Astrocyte (in vitro differentiated cells and primary cell): ENCODE data around the gene MVP. TPM values are rescaled to one million over a fixed set of nuclear protein-coding genes. Genes with fewer than 3 reads are reported as not detected.

Source experiments
- DNase-seq: peaks from one replicate; pipeline ENCODE4 v3.0.0-alpha.2; 2010; ENCODE audit warnings: low read depth
- FAIRE-seq: peaks from 2 replicates; lab custom pipeline; 2011; peaks lifted over from hg19 to GRCh38; lab: Jason Lieb, UNC
- H2AFZ ChIP-seq: 2 replicates; pipeline ENCODE4 v1.6.0; 2012; ENCODE audit warnings: low read depth, low read length, inconsistent platforms
- H3K27ac ChIP-seq: 2 replicates; pipeline ENCODE4 v1.5.1; 2011; ENCODE audit warnings: low read depth, low read length, inconsistent platforms
- H3K27me3 ChIP-seq: 2 replicates; pipeline ENCODE4 v1.6.0; 2011; ENCODE audit warnings: low read length, inconsistent platforms; ENCODE audit not compliant: insufficient read depth
- H3K36me3 ChIP-seq: 2 replicates; pipeline ENCODE4 v1.5.1; 2011; ENCODE audit warnings: low read length, inconsistent platforms; ENCODE audit not compliant: insufficient read depth
- H3K4me1 ChIP-seq: 2 replicates; pipeline ENCODE4 v1.5.1; 2011; ENCODE audit warnings: low read length, inconsistent platforms; ENCODE audit not compliant: insufficient read depth
- H3K4me2 ChIP-seq: 2 replicates; pipeline ENCODE4 v1.6.0; 2012; ENCODE audit warnings: low read length, inconsistent platforms
- H3K4me3 ChIP-seq: 2 replicates; pipeline ENCODE4 v1.5.1; 2011; ENCODE audit warnings: low read depth, mild to moderate bottlenecking, low read length, inconsistent platforms; ENCODE audit not compliant: insufficient read depth
- H3K79me2 ChIP-seq: 2 replicates; pipeline ENCODE4 v1.6.0; 2012; ENCODE audit warnings: mild to moderate bottlenecking, low read length, inconsistent platforms; ENCODE audit not compliant: insufficient read depth
- H3K9ac ChIP-seq: 2 replicates; pipeline ENCODE4 v1.6.0; 2012; ENCODE audit warnings: mild to moderate bottlenecking, low read length, inconsistent platforms
- H3K9me3 ChIP-seq: 2 replicates; pipeline ENCODE4 v1.5.1; 2012; ENCODE audit warnings: low read depth, mild to moderate bottlenecking, low read length, inconsistent platforms; ENCODE audit not compliant: insufficient read depth
- H4K20me1 ChIP-seq: 2 replicates; pipeline ENCODE4 v1.6.0; 2012; ENCODE audit warnings: low read length, inconsistent platforms; ENCODE audit not compliant: insufficient read depth
- H3K27ac Mint-ChIP-seq: one replicate; pipeline ENCODE4 v1.8.0; 2021; ENCODE audit warnings: mild to moderate bottlenecking, mixed read lengths; ENCODE audit not compliant: unreplicated experiment
- H3K27me3 Mint-ChIP-seq: one replicate; pipeline ENCODE4 v1.8.0; 2021; ENCODE audit warnings: low read depth, mixed read lengths; ENCODE audit not compliant: unreplicated experiment
- H3K36me3 Mint-ChIP-seq: one replicate; pipeline ENCODE4 v1.8.0; 2021; ENCODE audit warnings: low read depth, mixed read lengths; ENCODE audit not compliant: unreplicated experiment
- H3K4me1 Mint-ChIP-seq: one replicate; pipeline ENCODE4 v1.8.0; 2021; ENCODE audit warnings: low read depth, mixed read lengths; ENCODE audit not compliant: unreplicated experiment
- H3K4me3 Mint-ChIP-seq: one replicate; pipeline ENCODE4 v1.8.0; 2021; ENCODE audit warnings: mild to moderate bottlenecking, moderate library complexity, mixed read lengths; ENCODE audit not compliant: unreplicated experiment
- H3K9me3 Mint-ChIP-seq: one replicate; pipeline ENCODE4 v1.8.0; 2021; ENCODE audit warnings: mild to moderate bottlenecking, mixed read lengths; ENCODE audit not compliant: unreplicated experiment
- CTCF ChIP-seq: IDR thresholded peaks from 2 replicates; pipeline ENCODE4 v1.5.1; 2011; ENCODE audit warnings: low read depth, mild to moderate bottlenecking, inconsistent platforms, low read length, moderate library complexity; ENCODE audit not compliant: insufficient read depth
- EZH2 ChIP-seq: IDR thresholded peaks from 2 replicates; pipeline ENCODE4 v1.6.1; 2012; ENCODE audit warnings: mild to moderate bottlenecking, low read length, inconsistent platforms; ENCODE audit not compliant: insufficient read depth
- total RNA-seq: library from RNA; stranded (reverse); gene quantifications from 2 replicates; pipeline ENCODE4 v1.2.1, GENCODE V29; 2021

Gene MVP
- total RNA-seq, 1 donor from 2014 or later: 38.7 TPM

DNA sequence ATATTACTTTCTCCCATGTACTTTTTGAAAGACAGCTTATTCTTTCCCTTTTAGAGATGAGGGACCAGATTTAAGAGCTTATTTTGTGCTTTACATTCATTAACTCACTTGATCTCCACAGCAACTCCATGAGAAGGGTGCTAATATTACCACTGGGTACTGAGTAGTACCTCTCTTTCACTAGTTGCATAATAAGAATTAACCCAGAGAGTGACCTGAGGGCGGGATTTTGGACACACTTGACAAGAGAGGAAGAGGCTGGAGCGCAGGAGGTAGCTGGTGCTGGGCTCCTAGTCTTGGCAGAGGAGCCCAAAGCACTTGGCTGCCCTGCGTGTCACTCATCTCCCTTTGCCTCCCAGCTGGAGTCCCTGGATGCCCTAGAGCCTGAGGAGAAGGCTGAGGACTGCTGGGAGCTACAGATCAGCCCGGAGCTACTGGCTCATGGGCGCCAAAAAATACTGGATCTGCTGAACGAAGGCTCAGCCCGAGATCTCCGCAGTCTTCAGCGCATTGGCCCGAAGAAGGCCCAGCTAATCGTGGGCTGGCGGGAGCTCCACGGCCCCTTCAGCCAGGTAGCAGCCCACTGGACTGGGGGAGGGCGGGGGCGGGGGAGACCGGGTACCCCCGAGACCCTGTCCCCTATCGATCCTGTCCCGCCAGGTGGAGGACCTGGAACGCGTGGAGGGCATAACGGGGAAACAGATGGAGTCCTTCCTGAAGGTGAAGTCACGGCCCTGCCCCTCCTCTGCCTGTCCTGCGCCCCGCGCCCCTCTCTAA lies 15.6 kb upstream of the MVP start:
- Mint-ChIP-seq H3K4me3 (peak overlapping the region; percentile 98), H3K4me1 (peaks cover 15% of the 10 kb centered on the region), H3K27ac (peak overlapping the region; percentile 98), H3K27me3 (no peaks in the 10 kb centered on the region), H3K36me3 (peaks cover 14% of the 10 kb centered on the region), H3K9me3 (no peaks in the 10 kb centered on the region)
- TF ChIP-seq EZH2 (no peak), CTCF (no peak)
- H3K27me3 ChIP-seq: no peaks in the 10 kb centered on the region
- peaks cover 25% of the 10 kb centered on the region for H3K79me2 ChIP-seq
- H3K9me3 ChIP-seq: no peaks in the 10 kb centered on the region
- H3K9ac ChIP-seq: peak overlapping the region; percentile 94
- DNase-seq: no peak
- peak overlapping the region; percentile 96 for H3K4me2 ChIP-seq
- H4K20me1 ChIP-seq: peaks cover 17% of the 10 kb centered on the region
- peak overlapping the region; percentile 79 for H2AFZ ChIP-seq
- H3K4me1 ChIP-seq: peaks cover 21% of the 10 kb centered on the region
- peaks cover 11% of the 10 kb centered on the region for H3K36me3 ChIP-seq
- H3K27ac ChIP-seq: peak overlapping the region; percentile 91
- H3K4me3 ChIP-seq: peak overlapping the region; percentile 74
- no peak for FAIRE-seq

- H2AFZ ChIP-seq: peak overlapping the region; percentile 79
- H3K27me3 ChIP-seq: no peaks in the 10 kb centered on the region
- FAIRE-seq (no peak), DNase-seq (peak; percentile 94)
- no peaks in the 10 kb centered on the region for H3K9me3 Mint-ChIP-seq
- H3K9me3 ChIP-seq: no peaks in the 10 kb centered on the region
- peak overlapping the region; percentile 98 for H3K4me3 Mint-ChIP-seq
- H3K4me1 ChIP-seq: peaks cover 28% of the 10 kb centered on the region
- peaks cover 23% of the 10 kb centered on the region for H3K4me1 Mint-ChIP-seq
- TF ChIP-seq CTCF (no peak), EZH2 (no peak)
- H3K27me3 Mint-ChIP-seq: no peaks in the 10 kb centered on the region
- peaks cover 16% of the 10 kb centered on the region for H3K36me3 Mint-ChIP-seq
- H3K79me2 ChIP-seq: peaks cover 33% of the 10 kb centered on the region
- H3K27ac Mint-ChIP-seq: peak overlapping the region; percentile 98
- H3K9ac ChIP-seq: peak overlapping the region; percentile 94
- H4K20me1 ChIP-seq: peaks cover 25% of the 10 kb centered on the region
- peak overlapping the region; percentile 96 for H3K4me2 ChIP-seq
- H3K36me3 ChIP-seq: peaks cover 11% of the 10 kb centered on the region
- peak overlapping the region; percentile 74 for H3K4me3 ChIP-seq
- H3K27ac ChIP-seq: peak overlapping the region; percentile 91
Measured at GRCh38 chr16:29805232-29806098, 14.8 kb upstream of the MVP start.
